HCT116 (cell line): ENCODE measurements around the gene ASIC3. TPM values are rescaled to one million over a fixed set of nuclear protein-coding genes. Genes with fewer than 3 reads are reported as not detected.

ENCODE experiments used
- ATAC-seq: fragments of 200-7000 bp; cut with Tn5 transposase; 2 replicates; pipeline ENCODE4 v1.9.1; 2020; ENCODE audit warnings: mild to moderate bottlenecking, moderate library complexity
- BruUV-seq: library from RNA; stranded (reverse); fragments of 400-500 nt; replicated peaks from 2 replicates; lab custom pipeline; 2021; lab: Mats Ljungman, UMichigan
- CTCF ChIA-PET: fragments of 300-600 bp; sonication (Branson Sonifier 250); formaldehyde crosslinking; loops from one replicate; lab custom pipeline; 2021; ENCODE audit warnings: antibody characterized with exemption; lab: Charles Lee
- POLR2A ChIA-PET: fragments of 300-600, 350-600 bp; sonication (Branson Sonifier 250); formaldehyde crosslinking; loops from one replicate; lab custom pipeline; 2021; ENCODE audit warnings: antibody characterized with exemption; lab: Charles Lee
- RAD21 ChIA-PET, 2 experiments: fragments of 300-600 bp; sonication (Branson Sonifier 250); formaldehyde crosslinking; loops; one replicate each; lab custom pipeline; 2023; ENCODE audit warnings: low total read pairs in 2 of 2; ENCODE audit not compliant: uncharacterized antibody in 2 of 2, unreplicated experiment in 2 of 2, low non-redundant PET in 1 of 2; lab: Charles Lee
- DNase-seq: peaks from one replicate; pipeline ENCODE4 v3.0.0-alpha.2; 2010; ENCODE audit warnings: low read depth, low spot score
- H2AFZ ChIP-seq: fragments of 200-600 bp; shearing (Covaris generic), sonication (generic); 2 replicates; pipeline ENCODE4 v1.6.1; 2017; ENCODE audit warnings: low read depth, mixed run types, mixed read lengths, antibody characterized with exemption, low read length; ENCODE audit not compliant: poor library complexity, severe bottlenecking
- H3K27ac ChIP-seq: 2 replicates; pipeline ENCODE4 v1.5.1; 2012; ENCODE audit warnings: low read depth, low read length
- H3K27me3 ChIP-seq: fragments of 200-600 bp; sonication (generic); 2 replicates; pipeline ENCODE4 v1.6.1; 2016; ENCODE audit warnings: mixed run types, low read length, mixed read lengths; ENCODE audit not compliant: insufficient read depth
- H3K36me3 ChIP-seq, 2 experiments: fragments of 200-500 bp in 1 of 2; fragments of 200-600 bp in 1 of 2; sonication (Bioruptor generic) in 1 of 2; sonication (generic) in 1 of 2; 2 replicates each; pipeline versions ENCODE4 v1.5.1 to v1.6.1; 2014 to 2016; ENCODE audit warnings: low read length in 2 of 2, inconsistent platforms in 1 of 2, mixed read lengths in 1 of 2, mixed run types in 1 of 2; ENCODE audit not compliant: insufficient read depth in 2 of 2, control insufficient read depth in 1 of 2
- H3K4me1 ChIP-seq, 2 experiments: fragments of 200-600 bp in 1 of 2; sonication (generic) in 1 of 2; 2 replicates each; pipeline versions ENCODE4 v1.5.1 to v1.6.1; 2012 to 2017; ENCODE audit warnings: low read length in 2 of 2, inconsistent platforms in 1 of 2, mild to moderate bottlenecking in 1 of 2, mixed read lengths in 1 of 2, mixed run types in 1 of 2, moderate library complexity in 1 of 2; ENCODE audit not compliant: insufficient read depth in 2 of 2, control insufficient read depth in 1 of 2
- H3K4me2 ChIP-seq: fragments of 200-600 bp; sonication (generic); 2 replicates; pipeline ENCODE4 v1.6.1; 2017; ENCODE audit warnings: mixed run types, low read length, mixed read lengths
- H3K4me3 ChIP-seq, 2 experiments: fragments of 200-600 bp in 1 of 2; sonication (generic) in 1 of 2; replicated peaks in 1 of 2; 2 replicates each; pipeline ENCODE4 v1.5.1; 2011 to 2016; ENCODE audit warnings: low read length in 2 of 2, control low read depth in 1 of 2, low read depth in 1 of 2, mild to moderate bottlenecking in 1 of 2, mixed read lengths in 1 of 2, mixed run types in 1 of 2
- H3K79me2 ChIP-seq: fragments of 200-600 bp; sonication (generic); 2 replicates; pipeline ENCODE4 v1.6.1; 2017; ENCODE audit warnings: mild to moderate bottlenecking, mixed run types, low read length, moderate library complexity, mixed read lengths; ENCODE audit not compliant: insufficient read depth
- H3K9ac ChIP-seq: fragments of 200-600 bp; sonication (generic); 2 replicates; pipeline ENCODE4 v1.6.1; 2016; ENCODE audit warnings: low read length, mixed read lengths
- H3K9me2 ChIP-seq: fragments of 200-600 bp; sonication (generic), shearing (Covaris generic); 2 replicates; pipeline ENCODE4 v1.6.1; 2017; ENCODE audit warnings: mixed run types, mild to moderate bottlenecking, moderate library complexity; ENCODE audit not compliant: insufficient read depth
- H3K9me3 ChIP-seq, 2 experiments: fragments of 200-500 bp in 1 of 2; fragments of 200-600 bp in 1 of 2; sonication (Bioruptor generic) in 1 of 2; sonication (generic) in 1 of 2; 2 replicates each; pipeline ENCODE4 v1.6.1; 2014 to 2017; ENCODE audit warnings: low read length in 2 of 2, mixed read lengths in 2 of 2, inconsistent platforms in 1 of 2, low read depth in 1 of 2, mild to moderate bottlenecking in 1 of 2, mixed run types in 1 of 2, moderate library complexity in 1 of 2; ENCODE audit not compliant: control insufficient read depth in 1 of 2, insufficient read depth in 1 of 2
- H4K20me1 ChIP-seq: fragments of 200-600 bp; sonication (generic), shearing (Covaris generic); 2 replicates; pipeline ENCODE4 v1.6.1; 2017; ENCODE audit warnings: mixed run types, mild to moderate bottlenecking, moderate library complexity; ENCODE audit not compliant: insufficient read depth
- CBX3 ChIP-seq: IDR thresholded peaks from 2 replicates; pipeline ENCODE4 v1.6.1; 2012; ENCODE audit warnings: low read depth
- CEBPB ChIP-seq: IDR thresholded peaks from 2 replicates; pipeline ENCODE4 v1.6.1; 2012; ENCODE audit warnings: low read depth
- CTCF ChIP-seq, 3 experiments: fragments of 200-600 bp in 1 of 3; sonication (generic) in 1 of 3; IDR thresholded peaks in 2 of 3; conservative IDR thresholded peaks in 1 of 3; 2 replicates each; pipeline ENCODE4 v1.5.1; 2012 to 2017; ENCODE audit warnings: low read depth in 2 of 3, low read length in 2 of 3, antibody characterized with exemption in 1 of 3, borderline replicate concordance in 1 of 3, control low read depth in 1 of 3, mild to moderate bottlenecking in 1 of 3, mixed read lengths in 1 of 3, mixed run types in 1 of 3, moderate library complexity in 1 of 3; ENCODE audit not compliant: insufficient read depth in 1 of 3
- EGR1 ChIP-seq: IDR thresholded peaks from 2 replicates; pipeline ENCODE4 v1.6.1; 2012; ENCODE audit warnings: low read depth
- ELF1 ChIP-seq: IDR thresholded peaks from 2 replicates; pipeline ENCODE4 v1.6.1; 2012; ENCODE audit warnings: low read depth, borderline replicate concordance
- EZH2 ChIP-seq: fragments of 200-600 bp; sonication (generic); IDR thresholded peaks from 2 replicates; pipeline ENCODE4 v1.6.1; 2017; ENCODE audit warnings: antibody characterized with exemption, mixed run types
- EZH2phosphoT487 ChIP-seq: fragments of 200-600 bp; IDR thresholded peaks from 2 replicates; pipeline ENCODE4 v1.6.1; 2018; ENCODE audit warnings: antibody characterized with exemption, borderline replicate concordance
- FOSL1 ChIP-seq: IDR thresholded peaks from 2 replicates; pipeline ENCODE4 v1.6.1; 2012; ENCODE audit warnings: low read depth
- JUND ChIP-seq: IDR thresholded peaks from 2 replicates; pipeline ENCODE4 v1.6.1; 2012
- RAD21 ChIP-seq: IDR thresholded peaks from 2 replicates; pipeline ENCODE4 v1.6.1; 2012; ENCODE audit warnings: low read depth, mild to moderate bottlenecking
- REST ChIP-seq: IDR thresholded peaks from 2 replicates; pipeline ENCODE4 v1.6.1; 2012; ENCODE audit warnings: low read depth
- SIN3A ChIP-seq: IDR thresholded peaks from 2 replicates; pipeline ENCODE4 v1.6.1; 2012; ENCODE audit warnings: low read depth
- SP1 ChIP-seq: IDR thresholded peaks from 2 replicates; pipeline ENCODE4 v1.6.1; 2012; ENCODE audit warnings: low read depth
- SRF ChIP-seq: IDR thresholded peaks from 2 replicates; pipeline ENCODE4 v1.6.1; 2012; ENCODE audit warnings: low read depth
- TCF7L2 ChIP-seq: IDR thresholded peaks from 2 replicates; pipeline ENCODE4 v1.7.0; 2011; ENCODE audit warnings: borderline replicate concordance, inconsistent platforms; ENCODE audit not compliant: insufficient read depth, insufficient read length; ENCODE audit errors: extremely low read depth
- ZNF274 ChIP-seq: fragments of 200-500 bp; sonication (Bioruptor generic); IDR thresholded peaks from 2 replicates; pipeline ENCODE4 v1.6.1; 2014; ENCODE audit warnings: mild to moderate bottlenecking, low read depth, low read length, inconsistent platforms
- intact Hi-C: fragments of 100-400 bp; cut with micrococcal nuclease; formaldehyde crosslinking; loops from 2 replicates; pipeline ENCODE4 v1.10.0; 2022
- total RNA-seq: library from RNA; stranded (reverse); gene quantifications from one replicate; pipeline ENCODE4 v1.2.1, GENCODE V29; 2021; ENCODE audit not compliant: unreplicated experiment
- TF ChIP-seq, protein P1 (sequence below): IDR thresholded peaks from 2 replicates; pipeline ENCODE4 v1.6.1; 2011; ENCODE audit warnings: mild to moderate bottlenecking, low read length, moderate library complexity; ENCODE audit not compliant: insufficient replicate concordance; ENCODE audit errors: extremely low read depth

Gene ASIC3
- total RNA-seq, 1 experiment from 2014 or later = 4.4 TPM

DNA sequence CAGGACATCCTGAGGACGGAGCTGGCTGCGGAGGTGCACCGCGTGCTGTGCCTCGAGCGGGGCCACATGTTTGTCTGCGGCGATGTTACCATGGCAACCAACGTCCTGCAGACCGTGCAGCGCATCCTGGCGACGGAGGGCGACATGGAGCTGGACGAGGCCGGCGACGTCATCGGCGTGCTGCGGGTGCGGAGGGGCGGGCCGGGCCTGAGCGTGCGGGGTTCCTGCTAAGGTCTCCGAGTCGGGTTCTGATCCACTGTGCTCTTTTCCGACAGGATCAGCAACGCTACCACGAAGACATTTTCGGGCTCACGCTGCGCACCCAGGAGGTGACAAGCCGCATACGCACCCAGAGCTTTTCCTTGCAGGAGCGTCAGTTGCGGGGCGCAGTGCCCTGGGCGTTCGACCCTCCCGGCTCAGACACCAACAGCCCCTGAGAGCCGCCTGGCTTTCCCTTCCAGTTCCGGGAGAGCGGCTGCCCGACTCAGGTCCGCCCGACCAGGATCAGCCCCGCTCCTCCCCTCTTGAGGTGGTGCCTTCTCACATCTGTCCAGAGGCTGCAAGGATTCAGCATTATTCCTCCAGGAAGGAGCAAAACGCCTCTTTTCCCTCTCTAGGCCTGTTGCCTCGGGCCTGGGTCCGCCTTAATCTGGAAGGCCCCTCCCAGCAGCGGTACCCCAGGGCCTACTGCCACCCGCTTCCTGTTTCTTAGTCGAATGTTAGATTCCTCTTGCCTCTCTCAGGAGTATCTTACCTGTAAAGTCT is 34.4 kb upstream of the ASIC3 start:
- Histone ChIP-seq H3K79me2 (peaks cover 4% of the 10 kb centered on the region; the same call in 1 of the 2 replicates), H3K9ac (no peak overlapping the region), H2AFZ (no peak overlapping the region), H3K27ac (no peak overlapping the region), H4K20me1 (no peaks in the 10 kb centered on the region), H3K27me3 (no peaks in the 10 kb centered on the region), H3K4me2 (no peak overlapping the region), H3K9me3 (no peaks in the 10 kb centered on the region), H3K4me3 (no peak overlapping the region), H3K9me2 (no peaks in the 10 kb centered on the region), H3K36me3 (no peaks in the 10 kb centered on the region), H3K4me1 (peaks cover 11 to 57% of the 10 kb centered on the region in 2 experiments; a peak in 3 of 4 replicates)
- ATAC-seq (no peak), DNase-seq (no peak)
- ChIA-PET CTCF (interaction anchor here (1.9 kb wide), 1 partner anchor 96 kb away, joined by 7 read pairs; no protein-coding TSS in a partner anchor), POLR2A (no interaction called here), RAD21 (no interaction called here)
- BruUV-seq = no TSS peak
- TF ChIP-seq ZNF274 = no peak
- no peak for TF ChIP-seq SRF
- no peak for TF ChIP-seq EGR1
- no peak for TF ChIP-seq EZH2
- no peak for TF ChIP-seq SP1
- TF ChIP-seq TCF7L2 = no peak
- no peak for TF ChIP-seq FOSL1
- TF ChIP-seq REST = no peak
- TF ChIP-seq RAD21 = no peak
- TF ChIP-seq CTCF (IDR thresholded peaks at IDR 0.05 in 2 of 3, conservative IDR thresholded peaks at IDR 0.05 in 1 of 3; ENCODE audit: borderline replicate concordance in 1 of 3, insufficient read depth in 1 of 3, low read depth in 2 of 3, low read length in 2 of 3) = no peak
- no peak for TF ChIP-seq ELF1
- no peak for TF ChIP-seq JUND
- no peak for TF ChIP-seq CBX3
- no peak for TF ChIP-seq CEBPB
- TF ChIP-seq, protein P1, sequence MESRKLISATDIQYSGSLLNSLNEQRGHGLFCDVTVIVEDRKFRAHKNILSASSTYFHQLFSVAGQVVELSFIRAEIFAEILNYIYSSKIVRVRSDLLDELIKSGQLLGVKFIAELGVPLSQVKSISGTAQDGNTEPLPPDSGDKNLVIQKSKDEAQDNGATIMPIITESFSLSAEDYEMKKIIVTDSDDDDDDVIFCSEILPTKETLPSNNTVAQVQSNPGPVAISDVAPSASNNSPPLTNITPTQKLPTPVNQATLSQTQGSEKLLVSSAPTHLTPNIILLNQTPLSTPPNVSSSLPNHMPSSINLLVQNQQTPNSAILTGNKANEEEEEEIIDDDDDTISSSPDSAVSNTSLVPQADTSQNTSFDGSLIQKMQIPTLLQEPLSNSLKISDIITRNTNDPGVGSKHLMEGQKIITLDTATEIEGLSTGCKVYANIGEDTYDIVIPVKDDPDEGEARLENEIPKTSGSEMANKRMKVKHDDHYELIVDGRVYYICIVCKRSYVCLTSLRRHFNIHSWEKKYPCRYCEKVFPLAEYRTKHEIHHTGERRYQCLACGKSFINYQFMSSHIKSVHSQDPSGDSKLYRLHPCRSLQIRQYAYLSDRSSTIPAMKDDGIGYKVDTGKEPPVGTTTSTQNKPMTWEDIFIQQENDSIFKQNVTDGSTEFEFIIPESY = no peak
- no peak for TF ChIP-seq EZH2phosphoT487
- no peak for TF ChIP-seq SIN3A
- intact Hi-C loops = loop anchor here (10.0 kb wide), 1 partner anchor 239 kb away; no protein-coding TSS in a partner anchor
